Right cardiac atrium (tissue), 5 donors: Measurements from ENCODE around the gene ST8SIA1. TPM values are rescaled to one million over a fixed set of nuclear protein-coding genes. Genes with fewer than 3 reads are reported as not detected.

Experiments
- ATAC-seq, 2 donors: fragments of 200-7000 bp; cut with Tn5 transposase; one replicate each; pipeline versions ENCODE4 v1.8.0 to v1.9.1; 2020; ENCODE audit warnings: moderate library complexity in 2 of 2, mild to moderate bottlenecking in 1 of 2
- DNase-seq, 3 donors: peaks; one replicate each; pipeline ENCODE4 v3.0.0-alpha.2; 2020
- H3K27ac ChIP-seq: one replicate; pipeline ENCODE4 v1.5.1; 2013; ENCODE audit warnings: mild to moderate bottlenecking, low read length, control low read depth, moderate library complexity
- H3K27me3 ChIP-seq: one replicate; pipeline ENCODE4 v1.6.1; 2013; ENCODE audit not compliant: control insufficient read depth, insufficient read depth
- H3K4me1 ChIP-seq: one replicate; pipeline ENCODE4 v1.6.1; 2013; ENCODE audit warnings: low read length; ENCODE audit not compliant: control insufficient read depth, insufficient read depth
- H3K4me3 ChIP-seq: one replicate; pipeline ENCODE4 v1.5.1; 2013; ENCODE audit warnings: low read length, control low read depth
- H3K9me3 ChIP-seq: one replicate; pipeline ENCODE4 v1.6.1; 2013; ENCODE audit warnings: low read length; ENCODE audit not compliant: control insufficient read depth
- WGBS: extraction: QIAGEN DNeasy Blood & Tissue Kit; methylation state at CpG from one replicate; pipeline ENCODE4 v1.1.7; 2013; 5-methylcytosine and 5-hydroxymethylcytosine counted together
- intact Hi-C, 4 donors: fragments of 100-400 bp; cut with DNase I; formaldehyde crosslinking; loops; one replicate each; pipeline versions ENCODE4 v1.11.0 to v1.14.0; 2022 to 2023
- polyA plus RNA-seq: library from polyadenylated mRNA; stranded (reverse); fragments of 200-250 nt; gene quantifications from one replicate; pipeline ENCODE4 v1.2.3, GENCODE V29; 2013
- total RNA-seq, 4 donors: library from RNA; stranded (reverse); fragmentation: NEBNext Ultra II Directional; extraction: Animal tissue kit (Norgen Biotek cat#: 25700); gene quantifications; one replicate each; pipeline ENCODE4 v1.2.1, GENCODE V29; 2021
- donor health status: healthy with polysubstance abuse.
- donor health status: DM: no; HTN: yes; CAD: no.
- donor health status: DM: no; HTN: no; CAD: no.
- donor health status: DM: no; HTN: yes; CAD: no; lungs with severe emphysema.
- donor health status: DM: yes; HTN: yes; CAD: no.

The ST8SIA1 gene
- total and polyA plus RNA-seq, 5 donors: 3.0 to 9.6 (median 6.3) TPM

GRCh38 chr12:22238211-22238610 lies 96.3 kb downstream of the ST8SIA1 start:
- DNase-seq (no peak), ATAC-seq (no peak)
- H3K9me3 ChIP-seq: no peaks in the 10 kb centered on the region
- no peaks in the 10 kb centered on the region for H3K4me1 ChIP-seq
- intact Hi-C loops: no loop called here
- H3K4me3 ChIP-seq: no peak overlapping the region
- no peaks in the 10 kb centered on the region for H3K27me3 ChIP-seq
- no peak overlapping the region for H3K27ac ChIP-seq
- 70% methylated on average over 3 of the region's 3 CpGs for WGBS

- H3K4me1 ChIP-seq: no peaks in the 10 kb centered on the region
- H3K27ac ChIP-seq: no peak overlapping the region
- H3K27me3 ChIP-seq: no peaks in the 10 kb centered on the region
- H3K4me3 ChIP-seq: no peak overlapping the region
- no peak for DNase-seq
- ATAC-seq: no peak
- intact Hi-C loops: no loop called here
- H3K9me3 ChIP-seq: no peaks in the 10 kb centered on the region
These were observed 99.9 kb downstream of the ST8SIA1 start for GRCh38 chr12:22234561-22234960.

- H3K4me1 ChIP-seq: no peaks in the 10 kb centered on the region
- H3K9me3 ChIP-seq: no peaks in the 10 kb centered on the region
- H3K27me3 ChIP-seq: no peaks in the 10 kb centered on the region
- H3K4me3 ChIP-seq: no peak overlapping the region
- H3K27ac ChIP-seq: no peak overlapping the region
- intact Hi-C loops: no loop called here
- ATAC-seq (no peak), DNase-seq (no peak)
- 40% methylated on average over 1 of the region's 1 CpG for WGBS
These were observed 102.7 kb downstream of the ST8SIA1 start for GRCh38 chr12:22231836-22232235.

- Histone ChIP-seq H3K9me3 (no peaks in the 10 kb centered on the region), H3K27ac (no peak overlapping the region), H3K4me1 (no peaks in the 10 kb centered on the region), H3K4me3 (no peak overlapping the region), H3K27me3 (no peaks in the 10 kb centered on the region)
- no peak for DNase-seq
- intact Hi-C loops: no loop called here
- ATAC-seq: no peak
- WGBS: 91% methylated on average over 2 of the region's 2 CpGs
These were observed 103.4 kb downstream of the ST8SIA1 start for GRCh38 chr12:22231078-22231477.

DNA sequence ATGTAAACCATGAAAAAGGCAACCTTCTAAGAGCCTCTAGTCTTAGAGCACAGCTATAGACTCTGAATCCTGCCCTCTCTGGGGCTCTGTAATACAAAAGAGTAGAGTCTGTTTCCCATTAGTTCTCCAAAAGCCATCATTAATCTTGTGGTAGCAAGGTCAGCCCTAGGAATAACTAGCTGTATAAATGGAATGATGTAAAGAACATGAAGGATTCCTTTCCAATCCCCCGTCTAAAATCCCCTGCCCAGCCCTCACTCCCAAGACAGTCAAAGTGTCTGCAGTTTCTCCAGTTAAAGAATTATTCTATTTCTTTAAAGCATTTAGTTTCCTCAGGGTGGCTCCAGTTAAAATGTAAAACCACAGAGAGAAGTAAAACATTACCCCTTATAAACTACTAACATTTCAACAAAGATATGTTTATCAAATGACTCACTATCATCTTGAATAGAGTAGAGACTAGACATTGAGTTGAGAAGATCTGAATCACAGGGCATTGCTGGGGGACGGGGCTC lies 104.2 kb downstream of the ST8SIA1 start:
- no peak overlapping the region for H3K27ac ChIP-seq

GRCh38 chr12:22229652-22230279 lies 104.7 kb downstream of the ST8SIA1 start:
- H3K4me3 ChIP-seq: no peak overlapping the region
- H3K4me1 ChIP-seq: no peaks in the 10 kb centered on the region
- H3K27me3 ChIP-seq: no peaks in the 10 kb centered on the region
- 69% methylated on average over 2 of the region's 2 CpGs for WGBS
- no peak overlapping the region for H3K27ac ChIP-seq
- intact Hi-C loops: no loop called here
- no peak for ATAC-seq
- DNase-seq: no peak
- H3K9me3 ChIP-seq: no peaks in the 10 kb centered on the region

More for the DNA sequence above, 104.2 kb downstream of the ST8SIA1 start:
- Histone ChIP-seq H3K4me3 (no peak overlapping the region), H3K27me3 (no peaks in the 10 kb centered on the region), H3K9me3 (no peaks in the 10 kb centered on the region), H3K4me1 (no peaks in the 10 kb centered on the region)
- WGBS: 63% methylated on average over 2 of the region's 2 CpGs
- DNase-seq (no peak), ATAC-seq (no peak)
- intact Hi-C loops: no loop called here

GRCh38 chr12:22228022-22228875 lies 106.3 kb downstream of the ST8SIA1 start:
- ATAC-seq (peak; percentile 54 to 66), DNase-seq (peak in 1 of 3 donors; percentile 8)
- no peak overlapping the region for H3K27ac ChIP-seq
- H3K9me3 ChIP-seq: no peaks in the 10 kb centered on the region
- no peaks in the 10 kb centered on the region for H3K4me1 ChIP-seq
- intact Hi-C loops: no loop called here
- H3K27me3 ChIP-seq: no peaks in the 10 kb centered on the region
- 84% methylated on average over 2 of the region's 2 CpGs for WGBS
- H3K4me3 ChIP-seq: no peak overlapping the region

GRCh38 chr12:22223356-22223755 lies 111.2 kb downstream of the ST8SIA1 start:
- no peak for ATAC-seq
- no peaks in the 10 kb centered on the region for H3K4me1 ChIP-seq
- H3K9me3 ChIP-seq: no peaks in the 10 kb centered on the region
- no peak overlapping the region for H3K4me3 ChIP-seq
- intact Hi-C loops: no loop called here
- 70% methylated on average over 4 of the region's 4 CpGs for WGBS
- no peak overlapping the region for H3K27ac ChIP-seq
- H3K27me3 ChIP-seq: no peaks in the 10 kb centered on the region
- no peak for DNase-seq

- Histone ChIP-seq H3K27ac (no peak overlapping the region), H3K9me3 (no peaks in the 10 kb centered on the region), H3K4me3 (no peak overlapping the region), H3K4me1 (no peaks in the 10 kb centered on the region), H3K27me3 (no peaks in the 10 kb centered on the region)
- 92% methylated on average over 1 of the region's 1 CpG for WGBS
- ATAC-seq (no peak), DNase-seq (no peak)
- intact Hi-C loops: no loop called here
These were observed 117.0 kb downstream of the ST8SIA1 start for GRCh38 chr12:22217556-22217955.

GRCh38 chr12:22215467-22216253 lies 118.8 kb downstream of the ST8SIA1 start:
- H3K27ac ChIP-seq: no peak overlapping the region
- no peaks in the 10 kb centered on the region for H3K27me3 ChIP-seq
- no peaks in the 10 kb centered on the region for H3K4me1 ChIP-seq
- WGBS: 90% methylated on average over 4 of the region's 4 CpGs
- H3K9me3 ChIP-seq: no peaks in the 10 kb centered on the region
- DNase-seq: no peak
- ATAC-seq: no peak
- H3K4me3 ChIP-seq: no peak overlapping the region
- intact Hi-C loops: no loop called here

DNA sequence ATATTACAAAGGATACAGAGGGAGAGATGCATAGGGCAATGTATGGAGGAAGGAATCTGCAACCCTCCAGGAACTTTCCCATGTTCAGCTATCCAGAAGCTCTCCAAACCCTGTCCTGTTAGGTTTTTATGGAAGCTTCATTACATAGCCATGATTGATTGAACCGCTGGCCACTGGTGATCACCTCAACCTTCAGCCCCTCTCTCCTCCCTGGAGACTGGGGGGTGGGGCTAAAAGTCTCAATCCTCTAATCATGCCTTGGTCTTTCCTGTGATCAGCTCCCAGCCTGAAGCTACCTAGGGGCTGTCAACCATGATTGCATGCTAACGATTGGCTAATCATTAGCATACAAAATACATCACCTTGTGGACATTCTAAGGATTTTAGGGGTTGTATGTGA lies 123.4 kb downstream of the ST8SIA1 start:
- H3K27ac ChIP-seq: no peak overlapping the region
- over 99% methylated on average over 2 of the region's 2 CpGs for WGBS
- H3K9me3 ChIP-seq: no peaks in the 10 kb centered on the region
- H3K4me3 ChIP-seq: no peak overlapping the region
- ATAC-seq (no peak), DNase-seq (no peak)
- no peaks in the 10 kb centered on the region for H3K4me1 ChIP-seq
- intact Hi-C loops: no loop called here
- no peaks in the 10 kb centered on the region for H3K27me3 ChIP-seq
